CD8-positive, alpha-beta memory T cell (primary cell): ENCODE results near the gene DNASE1L1. TPM values are rescaled to one million over a fixed set of nuclear protein-coding genes. Genes with fewer than 3 reads are reported as not detected.

Experiments used
- CTCF ChIA-PET: fragments of 350-600 bp; sonication (Branson Sonifier 250); formaldehyde crosslinking; loops from one replicate; lab custom pipeline; 2021; ENCODE audit warnings: antibody characterized with exemption; lab: Charles Lee
- POLR2A ChIA-PET: fragments of 350-600 bp; sonication (Branson Sonifier 250); formaldehyde crosslinking; loops from one replicate; lab custom pipeline; 2021; ENCODE audit warnings: antibody characterized with exemption; lab: Charles Lee
- DNase-seq, 5 donors: peaks; one replicate each; pipeline versions ENCODE4 v3.0.0 to v3.0.0-alpha.2; 2020 to 2022; ENCODE audit warnings: mixed read lengths in 1 of 5
- H3K27ac ChIP-seq: one replicate; pipeline ENCODE4 v1.7.0; 2013; ENCODE audit warnings: low read depth, mild to moderate bottlenecking, low read length, moderate library complexity
- H3K27me3 ChIP-seq: 2 replicates; pipeline ENCODE4 v1.7.0; 2013; ENCODE audit warnings: low read length, mild to moderate bottlenecking; ENCODE audit not compliant: insufficient read depth, poor library complexity, severe bottlenecking
- H3K36me3 ChIP-seq: 2 replicates; pipeline ENCODE4 v1.7.0; 2013; ENCODE audit warnings: mild to moderate bottlenecking, low read length, moderate library complexity; ENCODE audit not compliant: insufficient read depth
- H3K4me1 ChIP-seq: 2 replicates; pipeline ENCODE4 v1.7.0; 2013; ENCODE audit warnings: mild to moderate bottlenecking, low read length, moderate library complexity; ENCODE audit not compliant: insufficient read depth
- H3K4me3 ChIP-seq: 2 replicates; pipeline ENCODE4 v1.7.0; 2013; ENCODE audit warnings: mild to moderate bottlenecking, low read length
- H3K9me3 ChIP-seq: 2 replicates; pipeline ENCODE4 v1.7.0; 2013; ENCODE audit warnings: mild to moderate bottlenecking, low read length
- H3K27ac Mint-ChIP-seq, 8 donors: one replicate each; pipeline ENCODE4 v1.8.0; 2020 to 2021; ENCODE audit warnings: mixed read lengths in 8 of 8, mild to moderate bottlenecking in 6 of 8, inconsistent platforms in 3 of 8, moderate library complexity in 3 of 8
- H3K27me3 Mint-ChIP-seq, 2 donors: one replicate each; pipeline ENCODE4 v1.8.0; 2020 to 2021; ENCODE audit warnings: mixed read lengths in 2 of 2, mild to moderate bottlenecking in 1 of 2, moderate library complexity in 1 of 2
- H3K36me3 Mint-ChIP-seq, 3 donors: one replicate each; pipeline ENCODE4 v1.8.0; 2020 to 2021; ENCODE audit warnings: mixed read lengths in 3 of 3, inconsistent platforms in 1 of 3, mild to moderate bottlenecking in 1 of 3
- H3K4me1 Mint-ChIP-seq, 3 donors: one replicate each; pipeline ENCODE4 v1.8.0; 2020 to 2021; ENCODE audit warnings: mixed read lengths in 3 of 3, inconsistent platforms in 1 of 3, mild to moderate bottlenecking in 1 of 3
- H3K4me3 Mint-ChIP-seq, 7 donors: one replicate each; pipeline ENCODE4 v1.8.0; 2020 to 2021; ENCODE audit warnings: mixed read lengths in 7 of 7, mild to moderate bottlenecking in 6 of 7, moderate library complexity in 4 of 7, inconsistent platforms in 2 of 7
- H3K9me3 Mint-ChIP-seq, 5 donors: one replicate each; pipeline ENCODE4 v1.8.0; 2020 to 2022; ENCODE audit warnings: mixed read lengths in 5 of 5, mild to moderate bottlenecking in 3 of 5, moderate library complexity in 2 of 5, inconsistent platforms in 1 of 5
- polyA plus RNA-seq: library from polyadenylated mRNA; unstranded; fragments of 300-500 nt; fragmentation: Illumina TruSeq; gene quantifications from one replicate; pipeline ENCODE4 v1.2.3, GENCODE V29; 2021
- total RNA-seq, 2 experiments: library from RNA; stranded (reverse); gene quantifications; one replicate each; pipeline ENCODE4 v1.2.3, GENCODE V29; 2021

The DNASE1L1 gene
- total and polyA plus RNA-seq, 3 experiments from 2014 or later = 9.8 to 19.1 (median 10.1) TPM

- Mint-ChIP-seq H3K9me3 (no peaks in the 10 kb centered on the region), H3K27ac (peak overlapping the region; percentile 82 to 95 (median 94)), H3K36me3 (peaks cover 0 to 24% (median 2%) of the 10 kb centered on the region in 3 donors), H3K4me3 (peak overlapping the region; percentile 60 to 94 (median 82)), H3K4me1 (peaks cover 7 to 27% (median 26%) of the 10 kb centered on the region in 3 donors), H3K27me3 (peaks cover 0 to 1% of the 10 kb centered on the region in 2 donors)
- Histone ChIP-seq H3K9me3 (no peaks in the 10 kb centered on the region), H3K4me1 (peaks cover 38% of the 10 kb centered on the region), H3K4me3 (no peak overlapping the region), H3K27me3 (no peaks in the 10 kb centered on the region), H3K36me3 (no peaks in the 10 kb centered on the region), H3K27ac (peak overlapping the region; percentile 85)
- ChIA-PET CTCF (no interaction called here), POLR2A (interaction anchor here (0.5 to 3.2 kb wide), 6 partner anchors 9 to 451 kb away, joined by 3 to 22 read pairs (median 4); no protein-coding TSS in a partner anchor)
- DNase-seq = peak; percentile 40 to 92 (median 71)
Observed at GRCh38 chrX:154378059-154378798, 30.8 kb downstream of the DNASE1L1 start.

DNA sequence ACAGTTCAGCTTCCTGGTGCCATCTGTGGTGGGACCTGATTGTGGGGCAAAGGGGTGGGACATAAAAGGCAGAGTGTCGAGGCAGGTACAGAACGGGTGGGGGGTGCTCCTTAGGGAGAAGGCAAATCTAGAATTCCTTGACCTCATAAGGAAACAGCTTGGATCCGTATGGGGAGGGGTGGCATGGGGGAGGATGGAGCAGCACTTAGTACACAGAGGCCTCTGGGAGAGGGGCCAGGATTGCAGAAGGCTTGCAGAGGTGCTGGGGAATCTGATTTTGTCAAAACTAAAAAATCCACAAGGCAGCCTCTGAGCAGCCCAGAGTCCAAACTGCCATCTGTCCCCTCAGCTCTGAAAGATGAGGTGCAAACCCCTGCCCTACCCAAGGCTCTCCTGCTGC lies 32.3 kb downstream of the DNASE1L1 start:
- Histone ChIP-seq H3K27ac (no peak overlapping the region), H3K27me3 (no peaks in the 10 kb centered on the region), H3K4me1 (peaks cover 48% of the 10 kb centered on the region), H3K36me3 (no peaks in the 10 kb centered on the region), H3K4me3 (no peak overlapping the region), H3K9me3 (no peaks in the 10 kb centered on the region)
- CTCF ChIA-PET = no interaction called here
- POLR2A ChIA-PET = no interaction called here
- Mint-ChIP-seq H3K4me1 (peaks cover 18 to 38% (median 33%) of the 10 kb centered on the region in 3 donors), H3K27ac (peak overlapping the region in 6 of 8 donors; percentile 24 to 94 (median 88)), H3K4me3 (peak overlapping the region in 1 of 7 donors; percentile 51), H3K9me3 (no peaks in the 10 kb centered on the region), H3K27me3 (peaks cover 0 to 1% of the 10 kb centered on the region in 2 donors), H3K36me3 (peaks cover 0 to 20% (median 2%) of the 10 kb centered on the region in 3 donors)
- DNase-seq = no peak

GRCh38 chrX:154375156-154375504 lies 33.9 kb downstream of the DNASE1L1 start:
- POLR2A ChIA-PET = no interaction called here
- Mint-ChIP-seq H3K4me1 (peaks cover 14 to 29% (median 26%) of the 10 kb centered on the region in 3 donors), H3K27ac (peak overlapping the region in 5 of 8 donors; percentile 45 to 96 (median 82)), H3K4me3 (peak overlapping the region in 5 of 7 donors; percentile 3 to 76 (median 45)), H3K36me3 (peaks cover 0 to 6% (median 2%) of the 10 kb centered on the region in 3 donors), H3K27me3 (peaks cover 0 to 1% of the 10 kb centered on the region in 2 donors), H3K9me3 (no peaks in the 10 kb centered on the region)
- no peaks in the 10 kb centered on the region for H3K27me3 ChIP-seq
- H3K27ac ChIP-seq = no peak overlapping the region
- H3K4me3 ChIP-seq = no peak overlapping the region
- no peaks in the 10 kb centered on the region for H3K9me3 ChIP-seq
- H3K36me3 ChIP-seq = no peaks in the 10 kb centered on the region
- CTCF ChIA-PET = interaction anchor here (2.0 kb wide), 1 partner anchor 115 kb away, joined by 5 read pairs; the partner anchor contains the start of gene SLC10A3
- peaks cover 40% of the 10 kb centered on the region for H3K4me1 ChIP-seq
- DNase-seq = no peak

DNA sequence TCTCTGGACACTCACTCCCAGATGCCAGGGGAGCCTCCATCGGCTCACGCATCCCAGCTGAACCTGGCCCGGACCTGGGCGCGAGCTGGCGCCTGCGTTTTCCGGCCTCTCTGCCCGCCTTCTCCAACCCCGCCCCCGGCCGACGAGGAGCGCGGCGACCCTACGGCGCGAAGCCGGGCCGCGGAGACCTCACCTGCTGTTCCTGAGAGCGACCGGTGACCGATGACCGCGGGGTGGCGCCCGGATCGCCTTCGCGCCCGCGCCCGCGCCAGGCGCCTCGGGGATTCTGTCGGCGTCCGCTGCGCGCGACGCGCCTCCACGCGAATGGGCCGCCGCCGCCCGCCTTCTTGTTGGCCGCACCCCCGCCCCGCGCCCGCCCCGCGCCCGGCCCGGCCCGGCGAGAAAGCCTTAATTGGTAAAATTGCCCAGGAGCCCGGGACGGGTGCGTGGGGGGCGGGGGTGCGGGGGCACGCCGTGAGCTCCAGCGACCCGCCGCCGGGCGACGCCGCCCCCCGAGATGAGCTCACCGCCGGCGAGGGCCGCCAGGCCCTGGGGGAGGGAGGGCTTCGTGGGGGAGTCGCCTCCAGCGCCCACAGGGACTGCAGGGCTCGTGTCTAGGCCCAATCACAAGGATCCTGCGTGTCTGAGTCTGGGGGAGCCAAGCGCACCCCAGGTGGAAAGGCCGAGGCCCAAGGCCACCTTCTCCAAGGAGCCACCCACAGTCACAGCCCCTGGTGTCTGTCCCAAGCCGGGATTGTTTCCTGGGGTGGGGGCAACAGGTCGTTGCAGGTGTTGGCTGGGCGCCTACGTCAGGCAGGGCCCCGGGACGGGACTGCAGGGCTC lies 34.5 kb downstream of the DNASE1L1 start, which contains the start of gene FLNA:
TSS of gene FLNA (minus strand) at position 322 of the 843 bp plus-strand sequence. CDS start 3,389 bp downstream, outside the sequence.
- peak within 1 kb of the TSS; percentile 45 to 89 (median 78) for H3K4me3 Mint-ChIP-seq
- Histone ChIP-seq H3K36me3 (no peaks in the 10 kb centered on the region), H3K4me3 (peak within 1 kb of the TSS; percentile 53), H3K27ac (peak within 1 kb of the TSS; percentile 47), H3K27me3 (no peaks in the 10 kb centered on the region), H3K4me1 (peaks cover 37% of the 10 kb centered on the region), H3K9me3 (no peaks in the 10 kb centered on the region)
- peak within 1 kb of the TSS in 7 of 8 donors; percentile 61 to 100 (median 87) for H3K27ac Mint-ChIP-seq
- DNase-seq = peak in 1 of 5 donors; percentile 27
- no peaks in the 10 kb centered on the region for H3K9me3 Mint-ChIP-seq
- ChIA-PET CTCF (interaction anchor here (1.4 to 2.0 kb wide), 6 partner anchors 9 to 159 kb away, joined by 5 to 11 read pairs (median 7); partner anchors contain the start of gene SLC10A3), POLR2A (interaction anchor here (1.2 kb wide), 1 partner anchor 23 kb away, joined by 4 read pairs; the partner anchor contains the start of gene RPL10)
- H3K4me1 Mint-ChIP-seq = peaks cover 19 to 27% (median 25%) of the 10 kb centered on the region in 3 donors
- peaks cover 0 to 4% of the 10 kb centered on the region in 2 donors for H3K27me3 Mint-ChIP-seq
- peaks cover 0 to 7% (median 0%) of the 10 kb centered on the region in 3 donors for H3K36me3 Mint-ChIP-seq

- H3K4me1 ChIP-seq = peaks cover 37% of the 10 kb centered on the region
- H3K9me3 ChIP-seq = no peaks in the 10 kb centered on the region
- H3K27ac ChIP-seq = peak overlapping the region; percentile 47
- Mint-ChIP-seq H3K9me3 (no peaks in the 10 kb centered on the region), H3K27ac (peak overlapping the region in 7 of 8 donors; percentile 61 to 100 (median 87)), H3K36me3 (peaks cover 0 to 6% (median 0%) of the 10 kb centered on the region in 3 donors), H3K4me1 (peaks cover 20 to 29% (median 25%) of the 10 kb centered on the region in 3 donors), H3K4me3 (peak overlapping the region; percentile 45 to 89 (median 78)), H3K27me3 (peaks cover 0 to 8% of the 10 kb centered on the region in 2 donors)
- H3K4me3 ChIP-seq = peak overlapping the region; percentile 53
- DNase-seq = peak in 1 of 5 donors; percentile 5
- no peaks in the 10 kb centered on the region for H3K36me3 ChIP-seq
- no peaks in the 10 kb centered on the region for H3K27me3 ChIP-seq
- ChIA-PET CTCF (interaction anchor here (0.8 to 2.0 kb wide), 17 partner anchors 8 to 168 kb away, joined by 3 to 11 read pairs (median 5); partner anchors contain the start of genes RPL10 and SLC10A3), POLR2A (interaction anchor here (0.7 to 1.2 kb wide), 3 partner anchors 10 to 25 kb away, joined by 3 to 4 read pairs (median 3); partner anchors contain the start of gene RPL10)
Observed at GRCh38 chrX:154373340-154374306, 35.4 kb downstream of the DNASE1L1 start.

DNA sequence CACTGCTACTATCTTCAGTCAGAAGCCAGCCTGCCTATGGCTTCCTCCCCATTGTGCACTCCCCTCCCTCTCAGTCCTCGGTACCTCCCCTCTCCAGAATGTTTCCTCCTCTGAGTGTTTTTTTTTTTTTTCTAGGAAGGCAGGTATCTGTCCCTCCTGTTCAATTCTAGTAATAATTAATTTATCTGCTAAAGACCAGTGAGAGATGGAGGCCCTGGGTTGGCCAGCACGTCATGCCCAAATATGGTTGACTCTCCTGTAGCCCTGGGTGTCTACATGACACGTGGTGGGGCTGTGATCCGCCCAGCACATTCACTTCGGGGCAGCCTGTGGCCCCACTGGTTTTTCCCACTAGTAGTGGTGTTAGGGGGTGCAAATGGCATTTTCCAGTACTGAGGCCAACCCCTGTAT lies 36.4 kb downstream of the DNASE1L1 start:
- H3K9me3 Mint-ChIP-seq = no peaks in the 10 kb centered on the region
- peaks cover 0 to 14% (median 0%) of the 10 kb centered on the region in 3 donors for H3K36me3 Mint-ChIP-seq
- ChIA-PET CTCF (interaction anchor here (1.0 to 2.0 kb wide), 11 partner anchors 9 to 169 kb away, joined by 3 to 11 read pairs (median 7); partner anchors contain the start of gene RPL10), POLR2A (interaction anchor here (0.7 to 0.9 kb wide), 2 partner anchors 11 to 26 kb away, joined by 3 read pairs; no protein-coding TSS in a partner anchor)
- H3K27me3 ChIP-seq = no peaks in the 10 kb centered on the region
- peaks cover 42% of the 10 kb centered on the region for H3K4me1 ChIP-seq
- peaks cover 29 to 36% (median 34%) of the 10 kb centered on the region in 3 donors for H3K4me1 Mint-ChIP-seq
- H3K9me3 ChIP-seq = no peaks in the 10 kb centered on the region
- H3K4me3 Mint-ChIP-seq = peak overlapping the region; percentile 82 to 94 (median 88)
- peak overlapping the region; percentile 81 to 100 (median 96) for H3K27ac Mint-ChIP-seq
- no peak overlapping the region for H3K4me3 ChIP-seq
- peak overlapping the region; percentile 54 for H3K27ac ChIP-seq
- H3K36me3 ChIP-seq = no peaks in the 10 kb centered on the region
- H3K27me3 Mint-ChIP-seq = peaks cover 0 to 8% of the 10 kb centered on the region in 2 donors
- peak in 3 of 5 donors; percentile 42 to 69 (median 49) for DNase-seq
